HG02678 (cell line): ENCODE results near the gene BCLAF1.
A peak's percentile ranks its signal among the peaks of the same experiment; 100 is the strongest.

ENCODE experiments used
- ATAC-seq: cut with Tn5 transposase; IDR thresholded peaks from one replicate; pipeline ENCODE4 v1.9.1; 2021; ENCODE audit warnings: mild to moderate bottlenecking, moderate library complexity; ENCODE audit not compliant: unreplicated experiment

The BCLAF1 gene, protein sequence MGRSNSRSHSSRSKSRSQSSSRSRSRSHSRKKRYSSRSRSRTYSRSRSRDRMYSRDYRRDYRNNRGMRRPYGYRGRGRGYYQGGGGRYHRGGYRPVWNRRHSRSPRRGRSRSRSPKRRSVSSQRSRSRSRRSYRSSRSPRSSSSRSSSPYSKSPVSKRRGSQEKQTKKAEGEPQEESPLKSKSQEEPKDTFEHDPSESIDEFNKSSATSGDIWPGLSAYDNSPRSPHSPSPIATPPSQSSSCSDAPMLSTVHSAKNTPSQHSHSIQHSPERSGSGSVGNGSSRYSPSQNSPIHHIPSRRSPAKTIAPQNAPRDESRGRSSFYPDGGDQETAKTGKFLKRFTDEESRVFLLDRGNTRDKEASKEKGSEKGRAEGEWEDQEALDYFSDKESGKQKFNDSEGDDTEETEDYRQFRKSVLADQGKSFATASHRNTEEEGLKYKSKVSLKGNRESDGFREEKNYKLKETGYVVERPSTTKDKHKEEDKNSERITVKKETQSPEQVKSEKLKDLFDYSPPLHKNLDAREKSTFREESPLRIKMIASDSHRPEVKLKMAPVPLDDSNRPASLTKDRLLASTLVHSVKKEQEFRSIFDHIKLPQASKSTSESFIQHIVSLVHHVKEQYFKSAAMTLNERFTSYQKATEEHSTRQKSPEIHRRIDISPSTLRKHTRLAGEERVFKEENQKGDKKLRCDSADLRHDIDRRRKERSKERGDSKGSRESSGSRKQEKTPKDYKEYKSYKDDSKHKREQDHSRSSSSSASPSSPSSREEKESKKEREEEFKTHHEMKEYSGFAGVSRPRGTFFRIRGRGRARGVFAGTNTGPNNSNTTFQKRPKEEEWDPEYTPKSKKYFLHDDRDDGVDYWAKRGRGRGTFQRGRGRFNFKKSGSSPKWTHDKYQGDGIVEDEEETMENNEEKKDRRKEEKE

DNA sequence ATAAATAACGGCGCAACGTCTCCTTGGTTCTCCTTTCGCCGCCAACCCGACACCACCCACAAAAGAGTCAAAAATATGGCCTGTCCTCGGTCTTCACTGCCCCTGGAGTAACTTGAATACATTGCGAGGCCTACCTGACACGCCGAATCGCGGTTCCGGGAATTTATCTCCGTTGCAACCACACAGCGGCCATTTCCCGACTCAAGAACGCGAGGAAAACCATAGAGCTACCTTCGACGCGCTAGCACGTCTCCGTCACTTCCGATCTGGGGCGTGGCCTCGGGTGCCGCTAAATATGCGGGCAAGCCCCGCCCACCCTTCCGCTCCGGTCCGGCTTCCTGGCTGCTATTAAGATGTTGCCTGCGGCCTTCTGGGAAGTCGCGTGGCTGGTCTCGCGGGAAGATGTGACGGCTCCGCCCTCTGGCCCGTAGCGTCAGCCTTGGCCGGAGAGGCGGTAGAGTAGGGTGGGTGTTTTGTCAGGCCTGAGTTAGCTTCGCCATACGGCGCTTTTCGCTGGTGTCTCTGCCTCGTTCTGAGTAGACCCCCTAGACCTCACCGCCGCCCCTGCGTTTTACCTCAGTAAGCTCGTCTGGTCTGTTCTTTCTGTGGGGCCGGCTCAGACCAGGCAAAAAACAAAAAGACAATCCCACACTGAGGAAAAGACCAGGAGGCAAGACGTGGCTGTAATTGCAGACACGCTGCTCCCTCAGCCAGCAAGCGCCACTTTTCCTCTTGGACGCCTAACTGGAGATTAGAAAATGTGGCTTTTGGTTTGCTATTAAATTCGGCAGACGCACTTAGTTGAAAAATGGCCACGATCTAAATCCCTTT lies at the start of gene BCLAF1:
BCLAF1 (minus strand) TSS at position 268 of the 831 bp plus-strand sequence. CDS start 9,980 bp downstream, outside the sequence.
- peak; percentile 93 for ATAC-seq

- no peak for ATAC-seq
Measured at GRCh38 chr6:136338486-136338885, 48.8 kb upstream of the BCLAF1 start.

DNA sequence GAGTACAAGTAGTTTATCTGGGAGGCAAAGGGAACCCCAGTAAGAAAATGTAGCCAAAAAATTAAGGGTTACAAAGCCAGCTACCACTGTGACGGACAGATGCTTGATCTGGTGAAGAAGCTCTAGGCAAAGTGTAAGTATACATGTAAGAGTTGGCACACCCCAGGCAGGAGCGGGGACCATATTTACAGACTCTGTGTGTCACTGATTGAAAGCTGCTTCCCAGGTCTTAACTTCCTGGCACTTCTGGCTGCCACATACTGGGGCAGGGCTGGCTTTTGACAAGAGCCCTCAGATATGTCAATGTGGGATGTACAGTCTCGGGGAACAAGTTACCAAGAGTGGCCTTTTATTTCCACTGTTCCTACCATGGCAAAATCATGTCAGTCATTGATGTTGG lies 48.0 kb upstream of the BCLAF1 start:
- ATAC-seq = no peak

DNA sequence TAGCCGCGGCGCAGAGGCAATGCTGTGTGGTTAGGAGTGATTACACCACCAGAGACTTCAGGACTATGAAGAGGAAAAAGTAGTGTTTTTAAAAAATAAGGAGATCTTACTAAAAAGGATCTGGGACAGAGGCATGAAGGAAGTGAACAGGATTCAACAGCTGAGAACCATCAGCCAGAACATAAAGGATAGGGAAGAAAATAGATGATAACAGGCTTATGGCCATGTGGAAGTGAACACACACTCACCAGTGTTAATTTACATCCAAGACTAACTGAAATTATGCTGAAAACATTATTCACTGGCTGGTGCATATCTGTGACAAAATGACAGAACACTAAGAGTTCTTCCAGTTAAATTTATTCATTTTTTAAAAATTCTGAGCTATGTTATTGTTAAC lies 47.5 kb upstream of the BCLAF1 start:
- ATAC-seq = no peak

DNA sequence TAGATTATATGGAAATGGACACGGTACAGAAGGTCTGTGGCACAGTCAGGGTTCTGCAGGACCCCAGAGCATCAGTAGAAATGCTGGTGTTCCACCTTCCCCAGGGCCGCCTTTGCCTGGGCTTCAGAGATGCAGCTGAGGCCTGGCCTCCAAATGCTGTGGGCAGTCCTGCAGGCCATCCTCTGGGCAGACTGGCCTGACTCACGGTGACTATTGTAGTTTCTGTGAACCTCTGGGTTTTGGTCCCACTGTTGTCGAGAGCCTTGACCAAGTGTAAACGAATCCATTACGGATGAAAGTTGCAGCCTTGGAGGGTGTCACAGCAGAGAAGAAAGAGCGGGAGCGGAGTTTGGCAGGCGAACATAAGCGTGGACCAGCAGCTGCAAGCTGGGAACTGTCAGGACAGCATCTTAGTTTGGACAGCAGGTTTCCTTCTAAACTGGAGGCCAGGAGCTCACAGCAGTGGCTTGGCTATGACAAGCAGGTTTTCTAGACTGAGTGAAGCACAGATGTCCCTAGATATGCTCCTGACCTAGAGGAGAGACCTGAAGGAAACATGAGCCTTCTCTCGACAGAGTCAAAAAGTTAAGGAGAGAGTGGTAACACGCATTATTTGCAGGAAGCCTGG lies 46.2 kb upstream of the BCLAF1 start:
- no peak for ATAC-seq

DNA sequence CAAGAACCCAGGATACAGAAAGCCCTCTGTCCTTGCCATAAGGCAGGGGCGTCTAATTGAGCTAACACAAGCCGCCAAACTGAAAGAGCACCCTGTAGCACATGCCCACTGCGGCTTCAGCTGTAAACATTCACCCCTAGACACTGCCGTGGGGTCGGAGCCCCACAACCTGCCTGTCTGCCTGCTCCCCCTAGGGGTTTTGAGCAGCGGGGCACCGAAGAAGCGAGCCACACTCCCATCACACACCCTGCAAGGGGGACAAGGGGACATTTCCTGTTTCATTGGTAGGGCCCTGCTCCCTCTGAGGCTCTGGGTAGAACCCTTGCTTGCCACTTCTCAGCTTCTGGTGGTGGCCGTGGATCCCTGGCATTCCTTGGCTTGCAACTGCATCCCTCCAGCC lies 45.2 kb upstream of the BCLAF1 start:
- no peak for ATAC-seq

- ATAC-seq = no peak
Measured at GRCh38 chr6:136334465-136334846, 44.8 kb upstream of the BCLAF1 start.

GRCh38 chr6:136333824-136334464 lies 44.3 kb upstream of the BCLAF1 start:
- ATAC-seq = no peak

- ATAC-seq = no peak
Measured at GRCh38 chr6:136331461-136331860, 41.8 kb upstream of the BCLAF1 start.

DNA sequence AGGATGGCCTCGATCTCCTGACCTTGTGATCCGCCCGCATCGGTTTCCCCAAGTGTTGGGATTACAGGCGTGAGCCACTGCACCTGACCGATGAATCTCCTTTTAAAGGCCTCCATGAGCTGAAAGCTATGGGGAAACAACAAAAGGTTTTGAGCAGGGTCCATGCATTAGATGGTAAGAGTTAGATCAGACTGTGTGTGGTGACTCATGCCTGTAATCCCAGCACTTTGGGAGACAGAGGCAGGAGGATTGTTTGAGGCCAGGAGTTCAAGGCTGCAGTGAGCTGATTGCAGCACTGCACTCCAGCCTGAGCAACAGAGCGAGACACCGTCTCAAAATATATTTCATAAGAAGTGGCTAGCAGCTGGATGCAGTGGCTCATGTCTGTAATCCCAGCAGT lies 41.0 kb upstream of the BCLAF1 start:
- ATAC-seq = no peak

GRCh38 chr6:136326038-136326553 lies 36.5 kb upstream of the BCLAF1 start:
- no peak for ATAC-seq

DNA sequence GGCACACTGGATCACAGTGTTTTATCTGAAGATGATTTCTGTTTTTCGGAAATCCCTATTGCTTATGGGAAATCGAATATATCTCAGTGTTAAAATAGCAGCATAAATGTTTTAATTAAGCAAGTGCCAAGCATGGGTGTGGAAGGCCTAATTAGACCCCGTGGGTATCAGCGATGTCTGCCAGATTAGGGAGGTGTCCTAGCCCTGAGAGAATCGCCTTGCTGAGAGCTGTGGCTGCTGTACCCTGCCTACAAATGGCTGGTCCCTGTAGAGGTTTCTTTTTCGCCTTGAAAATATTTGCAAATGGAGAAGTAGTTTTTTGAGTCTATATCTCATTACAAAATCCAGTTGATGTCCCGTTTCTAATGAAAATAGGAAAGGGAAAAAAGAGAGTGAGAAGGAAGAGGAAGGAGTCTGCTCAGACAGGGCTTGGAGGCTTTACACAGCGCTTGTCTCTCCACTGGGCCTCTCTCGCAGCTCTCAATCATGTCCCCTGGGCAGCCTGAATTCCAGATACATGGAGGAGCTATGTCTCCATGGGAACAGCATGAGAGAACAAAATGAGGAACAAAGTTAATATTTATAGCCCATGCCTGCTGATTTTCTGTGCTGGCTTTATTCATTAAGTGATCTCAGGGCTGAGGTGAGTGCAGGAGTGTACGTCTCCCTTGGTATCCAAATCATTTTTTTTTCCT lies 35.2 kb upstream of the BCLAF1 start:
- ATAC-seq = no peak

DNA sequence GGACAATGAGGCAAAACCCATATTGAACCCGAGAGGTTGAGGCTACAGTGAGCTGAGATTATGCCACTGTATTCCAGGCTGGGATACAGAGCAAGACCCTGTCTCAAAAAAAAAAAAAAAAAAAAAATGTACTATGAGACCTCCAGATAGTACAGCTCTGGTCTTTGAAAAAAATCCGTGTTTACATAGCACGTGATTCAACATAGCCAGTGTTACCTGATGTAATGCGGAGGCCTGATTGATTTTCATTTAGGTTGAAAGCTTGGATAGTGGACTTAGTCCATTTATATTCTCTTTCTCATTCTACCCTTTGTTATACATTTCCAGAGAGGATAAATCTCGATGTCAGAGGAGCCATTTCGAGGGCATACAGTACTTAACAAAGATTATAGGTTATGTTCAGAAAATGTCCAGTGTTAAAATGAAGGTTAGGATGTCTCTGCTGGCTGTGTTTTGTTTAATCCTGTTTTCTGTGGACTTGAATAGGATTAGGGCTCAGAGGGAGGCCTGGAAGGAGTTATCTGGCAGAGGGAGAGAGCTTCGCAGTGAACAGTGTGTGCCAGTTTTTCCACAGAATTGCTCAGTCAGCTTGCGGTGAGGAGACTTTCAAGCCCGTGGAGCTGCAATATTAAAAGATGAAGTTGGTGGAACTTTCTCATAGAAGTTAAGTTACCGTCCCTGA lies 33.9 kb upstream of the BCLAF1 start:
- ATAC-seq = no peak

- ATAC-seq = no peak
Measured at GRCh38 chr6:136319732-136320131, 30.1 kb upstream of the BCLAF1 start.

DNA sequence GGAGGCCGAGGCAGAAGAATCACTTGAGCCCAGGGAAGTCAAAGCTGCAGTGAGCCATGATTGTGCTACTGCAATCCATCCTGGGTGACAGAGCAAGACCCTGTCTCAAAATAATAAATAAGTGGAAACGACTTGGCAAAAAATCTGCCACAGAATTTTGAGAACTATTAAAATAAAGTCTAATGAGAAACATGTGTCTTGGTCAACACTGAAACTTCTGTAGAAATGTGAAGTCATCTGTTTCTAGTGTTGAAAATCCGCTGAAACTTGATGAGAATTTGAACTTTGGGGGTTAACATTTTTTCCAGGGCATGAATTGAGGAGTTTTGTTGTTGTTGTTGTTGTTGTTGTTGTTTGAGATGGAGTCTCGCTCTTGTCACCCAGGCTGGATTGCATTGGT lies 29.0 kb upstream of the BCLAF1 start:
- no peak for ATAC-seq

- ATAC-seq = no peak
Measured at GRCh38 chr6:136317971-136318370, 28.3 kb upstream of the BCLAF1 start.

GRCh38 chr6:136317021-136317694 lies 27.5 kb upstream of the BCLAF1 start:
- peak; percentile 83 for ATAC-seq

- no peak for ATAC-seq
Measured at GRCh38 chr6:136315594-136315993, 25.9 kb upstream of the BCLAF1 start.
